SU-DHL-6 (cell line): ENCODE results near the gene WDR17.
"Not testable (repeated sequence)": the region's sequence is repeated elsewhere in the genome, so short reads cannot be mapped to it uniquely, and the experiment has no call there.

ENCODE experiments used
- EZH2phosphoT487 ChIP-seq: fragments of 200-600 bp; sonication (generic), shearing (Covaris generic); conservative IDR thresholded peaks from 2 replicates; pipeline ENCODE4 v1.6.1; 2018; ENCODE audit warnings: mild to moderate bottlenecking, antibody characterized with exemption, low read length, moderate library complexity, mixed read lengths
- TF ChIP-seq, protein P1 (sequence below): fragments of 200-600 bp; sonication (generic); IDR thresholded peaks from one replicate; pipeline ENCODE4 v1.5.1; 2017; ENCODE audit warnings: antibody characterized with exemption, mild to moderate bottlenecking, low read length, moderate library complexity; ENCODE audit not compliant: insufficient read depth, poor library complexity, severe bottlenecking

DNA sequence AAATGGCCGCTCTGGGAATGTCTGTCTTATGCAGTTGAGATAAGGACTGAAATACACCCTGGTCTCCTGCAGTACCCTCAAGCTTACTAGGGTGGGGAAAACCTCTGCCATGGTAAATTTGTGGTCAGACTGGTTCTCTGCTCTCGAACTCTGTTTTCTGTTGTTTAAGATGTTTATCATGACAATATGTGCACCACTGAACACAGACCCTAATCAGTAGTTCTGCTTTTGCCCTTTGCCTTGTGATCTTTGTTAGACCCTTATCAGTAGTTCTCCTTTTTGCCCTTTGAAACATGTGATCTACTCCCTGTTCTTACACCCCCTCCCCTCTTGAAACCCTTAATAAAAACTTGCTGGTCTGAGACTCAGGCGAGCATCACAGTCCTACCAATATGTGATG is 146.7 kb downstream of the WDR17 start:
- TF ChIP-seq, protein P1, sequence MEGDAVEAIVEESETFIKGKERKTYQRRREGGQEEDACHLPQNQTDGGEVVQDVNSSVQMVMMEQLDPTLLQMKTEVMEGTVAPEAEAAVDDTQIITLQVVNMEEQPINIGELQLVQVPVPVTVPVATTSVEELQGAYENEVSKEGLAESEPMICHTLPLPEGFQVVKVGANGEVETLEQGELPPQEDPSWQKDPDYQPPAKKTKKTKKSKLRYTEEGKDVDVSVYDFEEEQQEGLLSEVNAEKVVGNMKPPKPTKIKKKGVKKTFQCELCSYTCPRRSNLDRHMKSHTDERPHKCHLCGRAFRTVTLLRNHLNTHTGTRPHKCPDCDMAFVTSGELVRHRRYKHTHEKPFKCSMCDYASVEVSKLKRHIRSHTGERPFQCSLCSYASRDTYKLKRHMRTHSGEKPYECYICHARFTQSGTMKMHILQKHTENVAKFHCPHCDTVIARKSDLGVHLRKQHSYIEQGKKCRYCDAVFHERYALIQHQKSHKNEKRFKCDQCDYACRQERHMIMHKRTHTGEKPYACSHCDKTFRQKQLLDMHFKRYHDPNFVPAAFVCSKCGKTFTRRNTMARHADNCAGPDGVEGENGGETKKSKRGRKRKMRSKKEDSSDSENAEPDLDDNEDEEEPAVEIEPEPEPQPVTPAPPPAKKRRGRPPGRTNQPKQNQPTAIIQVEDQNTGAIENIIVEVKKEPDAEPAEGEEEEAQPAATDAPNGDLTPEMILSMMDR = not testable (repeated sequence)
- not testable (repeated sequence) for TF ChIP-seq EZH2phosphoT487
